HepG2 (cell line): Measurements from ENCODE around the gene TNS1. TPM values are rescaled to one million over a fixed set of nuclear protein-coding genes. Genes with fewer than 3 reads are reported as not detected.
A peak's percentile ranks its signal among the peaks of the same experiment; 100 is the strongest.

ENCODE experiments used
- CEBPZ ChIP-seq: IDR thresholded peaks from 2 replicates; pipeline ENCODE4 v1.6.1; 2012; ENCODE audit warnings: low read length, improper control_type of control experiment
- ELF4 ChIP-seq: sonication (generic); formaldehyde crosslinking; IDR thresholded peaks from 2 replicates; pipeline ENCODE4 v1.5.0; 2020; ENCODE audit warnings: missing genetic modification reagents, mild to moderate bottlenecking, moderate library complexity, borderline replicate concordance
- FIP1L1 ChIP-seq: fragments of 200-400 bp; formaldehyde crosslinking; IDR thresholded peaks from 2 replicates; pipeline ENCODE4 v1.6.1; 2018; ENCODE audit warnings: low read depth, mild to moderate bottlenecking, low read length, moderate library complexity, borderline replicate concordance; ENCODE audit not compliant: insufficient read depth
- HNF4A ChIP-seq: sonication (generic); formaldehyde crosslinking; IDR thresholded peaks from 2 replicates; pipeline ENCODE4 v1.4.0; 2020; ENCODE audit warnings: missing genetic modification reagents
- ISX ChIP-seq: sonication (generic); formaldehyde crosslinking; conservative IDR thresholded peaks from 2 replicates; pipeline ENCODE4 v1.5.0; 2020; ENCODE audit warnings: missing genetic modification reagents
- MTA3 ChIP-seq: sonication (generic); formaldehyde crosslinking; IDR thresholded peaks from 2 replicates; pipeline ENCODE4 v1.4.0; 2020; ENCODE audit warnings: missing genetic modification reagents
- REST ChIP-seq, 2 experiments: IDR thresholded peaks; 2 replicates each; pipeline ENCODE4 v1.6.1; 2011 to 2012; ENCODE audit warnings: low read length in 2 of 2, borderline replicate concordance in 1 of 2, low read depth in 1 of 2, mild to moderate bottlenecking in 1 of 2, moderate library complexity in 1 of 2
- SALL1 ChIP-seq: sonication (generic); formaldehyde crosslinking; IDR thresholded peaks from 2 replicates; pipeline ENCODE4 v1.8.0; 2022; ENCODE audit warnings: mild to moderate bottlenecking, missing genetic modification reagents
- SOX13 ChIP-seq, 3 experiments: fragments of 450-650 bp in 1 of 3; sonication (generic) in 1 of 3; formaldehyde crosslinking in 1 of 3; IDR thresholded peaks in 2 of 3; conservative IDR thresholded peaks in 1 of 3; 2 replicates each; pipeline versions ENCODE4 v1.5.0 to v1.6.1; 2016 to 2020; ENCODE audit warnings: antibody characterized with exemption in 1 of 3, mild to moderate bottlenecking in 1 of 3, missing compliant biosample characterization in 1 of 3, missing genetic modification reagents in 1 of 3, moderate library complexity in 1 of 3
- ZNF430 ChIP-seq: sonication (generic); formaldehyde crosslinking; IDR thresholded peaks from 2 replicates; pipeline ENCODE4 v1.9.0; 2021; ENCODE audit warnings: mild to moderate bottlenecking, missing genetic modification reagents
- ZNF598 ChIP-seq: sonication (generic); formaldehyde crosslinking; IDR thresholded peaks from 2 replicates; pipeline ENCODE4 v1.5.1; 2020; ENCODE audit warnings: mild to moderate bottlenecking, missing genetic modification reagents, borderline replicate concordance
- ZNF672 ChIP-seq: sonication (generic); formaldehyde crosslinking; IDR thresholded peaks from 2 replicates; pipeline ENCODE4 v1.8.1; 2022; ENCODE audit warnings: missing genetic modification reagents
- ZNF674 ChIP-seq: sonication (generic); formaldehyde crosslinking; IDR thresholded peaks from 2 replicates; pipeline ENCODE4 v1.5.0; 2020; ENCODE audit warnings: low read depth, mild to moderate bottlenecking, missing genetic modification reagents
- polyA plus RNA-seq, 8 experiments: library from polyadenylated mRNA; depleted of rRNA in 3 of 8; stranded (reverse) in 7 of 8; unstranded in 1 of 8; fragments of >200 nt; fragmentation: Illumina TruSeq in 4 of 8; extraction: Trizol in 4 of 8; gene quantifications; 2 replicates each; pipeline versions ENCODE4 v1.2.1 to v1.2.3, GENCODE V29; 2011 to 2016; ENCODE audit warnings: low read depth in 4 of 8, missing spikeins in 1 of 8, mixed read lengths in 1 of 8; ENCODE audit not compliant: insufficient read depth in 1 of 8
- total RNA-seq, 5 experiments: library from RNA; depleted of rRNA; stranded (reverse); fragments of >200 nt; fragmentation: Illumina TruSeq; extraction: Trizol; gene quantifications; 2 replicates each; pipeline ENCODE4 v1.2.3, GENCODE V29; 2016; ENCODE audit warnings: low read depth in 1 of 5
- TF ChIP-seq, protein P1 (sequence below): sonication (generic); formaldehyde crosslinking; IDR thresholded peaks from 2 replicates; pipeline ENCODE4 v1.4.0; 2020; ENCODE audit warnings: missing genetic modification reagents
- TF ChIP-seq, protein P2 (sequence below): sonication (generic); formaldehyde crosslinking; IDR thresholded peaks from 2 replicates; pipeline ENCODE4 v1.4.0; 2020; ENCODE audit warnings: missing genetic modification reagents
- TF ChIP-seq, protein P3 (sequence below): sonication (generic); formaldehyde crosslinking; IDR thresholded peaks from 2 replicates; pipeline ENCODE4 v1.5.0; 2020; ENCODE audit warnings: missing genetic modification reagents
- TF ChIP-seq, protein P4 (sequence below): IDR thresholded peaks from 2 replicates; pipeline ENCODE4 v1.6.1; 2016; ENCODE audit warnings: missing compliant biosample characterization, missing genetic modification reagents, borderline replicate concordance

TNS1 gene
- total and polyA plus RNA-seq, 2 of the 13 experiments (the other 11 are each of a cell fraction or from before 2014, with no cell fraction given): 1.9 to 118 TPM

DNA sequence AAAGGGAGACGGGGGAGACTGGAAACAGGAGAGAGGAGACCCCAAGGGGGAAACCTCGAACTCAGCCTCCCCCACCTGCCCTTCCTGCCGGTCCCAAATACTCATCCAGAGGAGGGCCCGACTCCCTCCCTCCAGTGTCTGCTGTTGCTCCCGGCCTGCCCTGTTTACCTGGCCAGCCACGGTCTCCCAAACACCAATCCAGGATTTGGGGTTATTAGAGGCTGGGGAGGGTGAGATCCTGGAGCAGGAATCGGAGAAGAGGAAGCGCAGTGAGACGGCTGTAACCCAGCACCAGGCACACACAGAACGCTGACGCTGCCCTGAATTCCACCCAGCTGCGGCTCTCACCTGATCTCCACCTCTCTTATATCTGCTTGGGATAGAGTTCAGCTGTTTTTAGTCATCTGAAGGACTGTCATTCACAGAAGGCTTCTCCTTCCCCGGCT, 213.0 kb downstream of the TNS1 start (continued):
- no peak for TF ChIP-seq CEBPZ
- no peak; the same call in 1 of the 2 replicates for TF ChIP-seq ZNF598
- TF ChIP-seq ZNF430 (CRISPR knock-in tag): peak; percentile 91; the same call in 1 of the 2 replicates
- no peak for TF ChIP-seq ISX
- TF ChIP-seq, protein P1, sequence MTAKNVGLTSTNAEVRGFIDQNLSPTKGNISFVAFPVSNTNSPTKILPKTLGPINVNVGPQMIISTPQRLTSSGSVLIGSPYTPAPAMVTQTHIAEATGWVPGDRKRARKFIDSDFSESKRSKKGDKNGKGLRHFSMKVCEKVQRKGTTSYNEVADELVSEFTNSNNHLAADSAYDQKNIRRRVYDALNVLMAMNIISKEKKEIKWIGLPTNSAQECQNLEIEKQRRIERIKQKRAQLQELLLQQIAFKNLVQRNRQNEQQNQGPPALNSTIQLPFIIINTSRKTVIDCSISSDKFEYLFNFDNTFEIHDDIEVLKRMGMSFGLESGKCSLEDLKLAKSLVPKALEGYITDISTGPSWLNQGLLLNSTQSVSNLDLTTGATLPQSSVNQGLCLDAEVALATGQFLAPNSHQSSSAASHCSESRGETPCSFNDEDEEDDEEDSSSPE (CRISPR knock-in tag): no peak
- TF ChIP-seq SOX13 (IDR thresholded peaks at IDR 0.05): no peak
- TF ChIP-seq SOX13 (CRISPR knock-in tag; conservative IDR thresholded peaks at IDR 0.05 in 1 of 2, IDR thresholded peaks at IDR 0.05 in 1 of 2): no peak
- no peak for TF ChIP-seq ELF4 (CRISPR knock-in tag)
- TF ChIP-seq, protein P2, sequence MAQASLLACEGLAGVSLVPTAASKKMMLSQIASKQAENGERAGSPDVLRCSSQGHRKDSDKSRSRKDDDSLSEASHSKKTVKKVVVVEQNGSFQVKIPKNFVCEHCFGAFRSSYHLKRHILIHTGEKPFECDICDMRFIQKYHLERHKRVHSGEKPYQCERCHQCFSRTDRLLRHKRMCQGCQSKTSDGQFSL (CRISPR knock-in tag): no peak
- no peak for TF ChIP-seq ZNF672
- TF ChIP-seq, protein P3, sequence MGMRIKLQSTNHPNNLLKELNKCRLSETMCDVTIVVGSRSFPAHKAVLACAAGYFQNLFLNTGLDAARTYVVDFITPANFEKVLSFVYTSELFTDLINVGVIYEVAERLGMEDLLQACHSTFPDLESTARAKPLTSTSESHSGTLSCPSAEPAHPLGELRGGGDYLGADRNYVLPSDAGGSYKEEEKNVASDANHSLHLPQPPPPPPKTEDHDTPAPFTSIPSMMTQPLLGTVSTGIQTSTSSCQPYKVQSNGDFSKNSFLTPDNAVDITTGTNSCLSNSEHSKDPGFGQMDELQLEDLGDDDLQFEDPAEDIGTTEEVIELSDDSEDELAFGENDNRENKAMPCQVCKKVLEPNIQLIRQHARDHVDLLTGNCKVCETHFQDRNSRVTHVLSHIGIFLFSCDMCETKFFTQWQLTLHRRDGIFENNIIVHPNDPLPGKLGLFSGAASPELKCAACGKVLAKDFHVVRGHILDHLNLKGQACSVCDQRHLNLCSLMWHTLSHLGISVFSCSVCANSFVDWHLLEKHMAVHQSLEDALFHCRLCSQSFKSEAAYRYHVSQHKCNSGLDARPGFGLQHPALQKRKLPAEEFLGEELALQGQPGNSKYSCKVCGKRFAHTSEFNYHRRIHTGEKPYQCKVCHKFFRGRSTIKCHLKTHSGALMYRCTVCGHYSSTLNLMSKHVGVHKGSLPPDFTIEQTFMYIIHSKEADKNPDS (CRISPR knock-in tag): peak; percentile 47; the same call in 1 of the 2 replicates
- no peak for TF ChIP-seq HNF4A
- no peak for TF ChIP-seq REST (IDR thresholded peaks at IDR 0.05; ENCODE audit: borderline replicate concordance in 1 of 2, low read depth in 1 of 2, low read length in 2 of 2)
- no peak for TF ChIP-seq MTA3 (CRISPR knock-in tag)
- TF ChIP-seq, protein P4, sequence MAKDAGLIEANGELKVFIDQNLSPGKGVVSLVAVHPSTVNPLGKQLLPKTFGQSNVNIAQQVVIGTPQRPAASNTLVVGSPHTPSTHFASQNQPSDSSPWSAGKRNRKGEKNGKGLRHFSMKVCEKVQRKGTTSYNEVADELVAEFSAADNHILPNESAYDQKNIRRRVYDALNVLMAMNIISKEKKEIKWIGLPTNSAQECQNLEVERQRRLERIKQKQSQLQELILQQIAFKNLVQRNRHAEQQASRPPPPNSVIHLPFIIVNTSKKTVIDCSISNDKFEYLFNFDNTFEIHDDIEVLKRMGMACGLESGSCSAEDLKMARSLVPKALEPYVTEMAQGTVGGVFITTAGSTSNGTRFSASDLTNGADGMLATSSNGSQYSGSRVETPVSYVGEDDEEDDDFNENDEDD: no peak
- no peak for TF ChIP-seq FIP1L1
- TF ChIP-seq ZNF674 (CRISPR knock-in tag): no peak
- TF ChIP-seq SALL1 (CRISPR knock-in tag): no peak
